PC-3 (cell line): Measurements from ENCODE around the gene RXRA. TPM values are rescaled to one million over a fixed set of nuclear protein-coding genes. Genes with fewer than 3 reads are reported as not detected.

Experiments used
- ATAC-seq: fragments of 200-7000 bp; cut with Tn5 transposase; 2 replicates; pipeline ENCODE4 v1.9.1; 2020; ENCODE audit warnings: mild to moderate bottlenecking, moderate library complexity
- BruUV-seq: library from RNA; stranded (reverse); fragments of 400-500 nt; replicated peaks from 2 replicates; lab custom pipeline; 2021; lab: Mats Ljungman, UMichigan
- CTCF ChIA-PET: fragments of 300-600 bp; sonication (Branson Sonifier 250); formaldehyde crosslinking; loops from one replicate; lab custom pipeline; 2022; ENCODE audit warnings: antibody characterized with exemption; lab: Charles Lee
- POLR2A ChIA-PET: fragments of 300-600 bp; sonication (Branson Sonifier 250); formaldehyde crosslinking; loops from one replicate; lab custom pipeline; 2022; ENCODE audit warnings: antibody characterized with exemption; ENCODE audit not compliant: unreplicated experiment; lab: Charles Lee
- DNase-seq: peaks from one replicate; pipeline ENCODE4 v3.0.0-alpha.2; 2015
- H2AFZ ChIP-seq: fragments of 300-600 bp; sonication (generic); 2 replicates; pipeline ENCODE4 v1.6.0; 2016; ENCODE audit warnings: antibody characterized with exemption, low read length
- H3F3A ChIP-seq: fragments of 300-600 bp; sonication (generic); one replicate; pipeline ENCODE4 v1.6.0; 2017; ENCODE audit warnings: antibody characterized with exemption, low read length, control low read depth, mild to moderate bottlenecking; ENCODE audit not compliant: unreplicated experiment
- H3K27ac ChIP-seq: fragments of 300-600 bp; sonication (generic); 2 replicates; pipeline ENCODE4 v1.5.1; 2016; ENCODE audit warnings: mild to moderate bottlenecking, low read length
- H3K27me3 ChIP-seq: fragments of 300-600 bp; sonication (generic); 2 replicates; pipeline ENCODE4 v1.6.1; 2016; ENCODE audit warnings: low read length, mixed read lengths
- H3K36me3 ChIP-seq: fragments of 300-600 bp; sonication (generic); 2 replicates; pipeline ENCODE4 v1.6.1; 2016; ENCODE audit warnings: low read depth, mixed run types, low read length, mixed read lengths
- H3K4me1 ChIP-seq: fragments of 300-600 bp; sonication (generic); 2 replicates; pipeline ENCODE4 v1.5.1; 2016; ENCODE audit warnings: low read length; ENCODE audit not compliant: insufficient read depth
- H3K4me2 ChIP-seq: fragments of 300-600 bp; sonication (generic); 2 replicates; pipeline ENCODE4 v1.6.0; 2016; ENCODE audit warnings: low read length
- H3K4me3 ChIP-seq: fragments of 300-600 bp; sonication (generic); 2 replicates; pipeline ENCODE4 v1.5.1; 2016; ENCODE audit warnings: mild to moderate bottlenecking, low read length, mixed read lengths
- H3K79me2 ChIP-seq: fragments of 300-600 bp; sonication (generic); 2 replicates; pipeline ENCODE4 v1.6.1; 2017; ENCODE audit warnings: low read length, mixed read lengths
- H3K9ac ChIP-seq: fragments of 300-600 bp; sonication (generic); 2 replicates; pipeline ENCODE4 v1.6.0; 2016; ENCODE audit warnings: mild to moderate bottlenecking, low read length
- H3K9me2 ChIP-seq: fragments of 300-600 bp; sonication (generic); replicated peaks from 2 replicates; pipeline ENCODE4 v1.6.1; 2016; ENCODE audit warnings: mixed run types, low read length, mixed read lengths
- H3K9me3 ChIP-seq: fragments of 300-600 bp; sonication (generic); 2 replicates; pipeline ENCODE4 v1.6.1; 2016; ENCODE audit warnings: low read length, mixed read lengths
- H4K20me1 ChIP-seq: fragments of 300-600 bp; sonication (generic); 2 replicates; pipeline ENCODE4 v1.6.1; 2016; ENCODE audit warnings: low read length, mixed read lengths
- EZH2 ChIP-seq: fragments of 300-600 bp; sonication (generic); IDR thresholded peaks from one replicate; pipeline ENCODE4 v1.6.1; 2017; ENCODE audit warnings: antibody characterized with exemption, mild to moderate bottlenecking, low read length; ENCODE audit not compliant: unreplicated experiment
- EZH2phosphoT487 ChIP-seq: fragments of 300-600 bp; sonication (generic); IDR thresholded peaks from 2 replicates; pipeline ENCODE4 v1.6.1; 2018; ENCODE audit warnings: mild to moderate bottlenecking, antibody characterized with exemption, low read length, borderline replicate concordance
- intact Hi-C: fragments of 100-400 bp; cut with micrococcal nuclease; formaldehyde crosslinking; loops from 2 replicates; pipeline ENCODE4 v1.9.0; 2023
- total RNA-seq: library from RNA; depleted of rRNA; stranded (reverse); fragments of >200 nt; gene quantifications from 2 replicates; pipeline ENCODE4 v1.2.3, GENCODE V29; 2014
- TF ChIP-seq, protein P1 (sequence below): fragments of 300-600 bp; sonication (generic); conservative IDR thresholded peaks from 2 replicates; pipeline ENCODE4 v1.5.1; 2017; ENCODE audit warnings: antibody characterized with exemption, low read depth, mild to moderate bottlenecking, low read length

The RXRA gene
- total RNA-seq, 1 experiment from 2014 or later: 17.5 TPM

DNA sequence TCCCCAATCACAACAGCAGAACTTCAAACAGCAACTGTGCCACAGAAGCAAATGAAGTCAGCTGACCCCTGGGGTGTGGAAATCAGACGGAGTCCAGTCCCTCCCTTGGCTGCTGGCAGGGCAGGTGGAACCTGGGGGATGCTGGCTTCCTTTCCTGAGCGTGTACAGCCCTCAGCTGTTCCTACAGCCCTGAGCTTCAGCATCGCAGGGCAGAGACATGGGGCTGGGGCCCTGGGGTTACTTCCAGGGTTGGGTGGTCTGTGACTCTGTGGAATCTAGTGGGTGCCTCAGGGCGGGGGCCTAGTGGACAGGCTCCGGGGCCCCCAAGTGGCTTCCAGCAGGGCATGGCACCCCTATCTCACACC, 7.3 kb upstream of the RXRA start:
- DNase-seq (no peak), ATAC-seq (no peak)
- Histone ChIP-seq H4K20me1 (no peaks in the 10 kb centered on the region), H3K9me2 (no peaks in the 10 kb centered on the region), H3K4me1 (no peaks in the 10 kb centered on the region), H2AFZ (no peak overlapping the region), H3K4me2 (no peak overlapping the region), H3K27ac (no peak overlapping the region), H3K4me3 (no peak overlapping the region), H3F3A (no peaks in the 10 kb centered on the region), H3K9me3 (no peaks in the 10 kb centered on the region), H3K79me2 (no peaks in the 10 kb centered on the region), H3K27me3 (no peaks in the 10 kb centered on the region), H3K36me3 (no peaks in the 10 kb centered on the region), H3K9ac (no peak overlapping the region)
- intact Hi-C loops: no loop called here
- POLR2A ChIA-PET: no interaction called here
- BruUV-seq: no TSS peak
- CTCF ChIA-PET: no interaction called here
- TF ChIP-seq EZH2phosphoT487 (no peak), EZH2 (no peak)
- TF ChIP-seq, protein P1, sequence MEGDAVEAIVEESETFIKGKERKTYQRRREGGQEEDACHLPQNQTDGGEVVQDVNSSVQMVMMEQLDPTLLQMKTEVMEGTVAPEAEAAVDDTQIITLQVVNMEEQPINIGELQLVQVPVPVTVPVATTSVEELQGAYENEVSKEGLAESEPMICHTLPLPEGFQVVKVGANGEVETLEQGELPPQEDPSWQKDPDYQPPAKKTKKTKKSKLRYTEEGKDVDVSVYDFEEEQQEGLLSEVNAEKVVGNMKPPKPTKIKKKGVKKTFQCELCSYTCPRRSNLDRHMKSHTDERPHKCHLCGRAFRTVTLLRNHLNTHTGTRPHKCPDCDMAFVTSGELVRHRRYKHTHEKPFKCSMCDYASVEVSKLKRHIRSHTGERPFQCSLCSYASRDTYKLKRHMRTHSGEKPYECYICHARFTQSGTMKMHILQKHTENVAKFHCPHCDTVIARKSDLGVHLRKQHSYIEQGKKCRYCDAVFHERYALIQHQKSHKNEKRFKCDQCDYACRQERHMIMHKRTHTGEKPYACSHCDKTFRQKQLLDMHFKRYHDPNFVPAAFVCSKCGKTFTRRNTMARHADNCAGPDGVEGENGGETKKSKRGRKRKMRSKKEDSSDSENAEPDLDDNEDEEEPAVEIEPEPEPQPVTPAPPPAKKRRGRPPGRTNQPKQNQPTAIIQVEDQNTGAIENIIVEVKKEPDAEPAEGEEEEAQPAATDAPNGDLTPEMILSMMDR: no peak

DNA sequence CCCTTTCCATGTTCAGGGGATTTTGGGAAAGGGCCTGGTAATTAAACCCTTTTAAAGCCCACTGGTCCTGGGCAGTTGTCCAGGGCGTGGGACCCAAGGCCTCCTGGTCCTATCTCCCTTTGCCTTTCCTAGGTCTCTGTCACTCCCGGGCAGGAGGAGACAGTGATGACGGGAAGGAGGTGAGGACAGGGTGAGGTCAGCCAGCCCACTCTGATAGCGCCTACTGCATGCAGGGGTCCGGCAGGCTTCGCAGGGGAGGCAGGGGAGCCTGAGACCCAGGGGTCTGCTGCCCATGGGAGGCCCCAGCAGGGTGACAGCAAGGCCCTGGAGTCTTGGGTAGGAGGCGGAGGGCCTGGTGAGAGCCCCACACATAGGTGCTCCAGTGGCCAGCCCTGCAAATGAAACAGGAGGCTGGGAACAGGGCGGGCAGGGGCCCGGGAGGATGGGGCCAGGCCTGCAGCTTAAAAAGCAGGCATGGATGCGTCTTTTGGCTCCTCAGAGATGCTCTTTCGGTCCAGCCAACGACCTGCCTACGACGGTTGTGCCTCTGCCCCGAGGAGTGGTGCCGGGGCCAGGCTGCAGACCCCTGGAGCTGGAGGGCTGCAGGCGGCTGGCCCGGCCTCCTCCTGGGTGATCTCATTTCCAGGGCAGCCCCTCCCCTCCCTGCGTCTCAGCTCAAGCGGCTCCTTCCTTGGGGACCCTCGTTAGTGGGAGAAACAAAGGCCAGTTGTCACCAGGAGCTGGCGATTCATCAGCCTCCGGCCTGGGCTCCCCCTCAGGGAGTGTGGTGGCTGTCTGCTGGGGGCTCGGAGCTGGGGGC, 6.7 kb upstream of the RXRA start:
- intact Hi-C loops: loop anchor here (10.0 kb wide), 1 partner anchor 95 kb away; no protein-coding TSS in a partner anchor
- no peaks in the 10 kb centered on the region for H3K9me3 ChIP-seq
- no peak overlapping the region for H3K27ac ChIP-seq
- H4K20me1 ChIP-seq: no peaks in the 10 kb centered on the region
- no peaks in the 10 kb centered on the region for H3K9me2 ChIP-seq
- no TSS peak for BruUV-seq
- H3K79me2 ChIP-seq: no peaks in the 10 kb centered on the region
- DNase-seq (no peak), ATAC-seq (no peak)
- H3K36me3 ChIP-seq: no peaks in the 10 kb centered on the region
- no peaks in the 10 kb centered on the region for H3K4me1 ChIP-seq
- H3K4me3 ChIP-seq: no peak overlapping the region
- H2AFZ ChIP-seq: no peak overlapping the region
- ChIA-PET CTCF (no interaction called here), POLR2A (no interaction called here)
- TF ChIP-seq EZH2 (no peak), EZH2phosphoT487 (no peak)
- TF ChIP-seq, protein P1: no peak
- no peaks in the 10 kb centered on the region for H3F3A ChIP-seq
- H3K27me3 ChIP-seq: no peaks in the 10 kb centered on the region
- H3K4me2 ChIP-seq: no peak overlapping the region
- no peak overlapping the region for H3K9ac ChIP-seq
